Measurements from ENCODE around the gene KCNH8. TPM values are rescaled to one million over a fixed set of nuclear protein-coding genes. Genes with fewer than 3 reads are reported as not detected.

Gene KCNH8
- total RNA-seq, 2 experiments from 2014 or later, result not detected

- Histone ChIP-seq H3K4me3 (ENCODE audit: low read length) (no peak overlapping the region), H3K27me3 (ENCODE audit: control insufficient read depth in 1 of 2, insufficient read depth in 2 of 2, low read length in 2 of 2) (no peaks in the 10 kb centered on the region), H3K27ac (ENCODE audit: low read depth in 1 of 2, low read length in 2 of 2) (no peak overlapping the region), H3K36me3 (ENCODE audit: insufficient read depth, low read length) (no peaks in the 10 kb centered on the region), H3K4me1 (ENCODE audit: insufficient read depth, low read length) (no peaks in the 10 kb centered on the region), H3K9me3 (ENCODE audit: control insufficient read depth in 1 of 2, insufficient read depth in 1 of 2, low read length in 2 of 2) (no peaks in the 10 kb centered on the region)
- DNase-seq (no peak), ATAC-seq (ENCODE audit: poor library complexity) (no peak)
- H3K4me1 Mint-ChIP-seq (ENCODE audit: low read depth), result no peaks in the 10 kb centered on the region
- no peak overlapping the region for H3K27ac Mint-ChIP-seq
- CTCF ChIA-PET, result no interaction called here
- no peak overlapping the region for H3K4me3 Mint-ChIP-seq
- TF ChIP-seq, protein P1, sequence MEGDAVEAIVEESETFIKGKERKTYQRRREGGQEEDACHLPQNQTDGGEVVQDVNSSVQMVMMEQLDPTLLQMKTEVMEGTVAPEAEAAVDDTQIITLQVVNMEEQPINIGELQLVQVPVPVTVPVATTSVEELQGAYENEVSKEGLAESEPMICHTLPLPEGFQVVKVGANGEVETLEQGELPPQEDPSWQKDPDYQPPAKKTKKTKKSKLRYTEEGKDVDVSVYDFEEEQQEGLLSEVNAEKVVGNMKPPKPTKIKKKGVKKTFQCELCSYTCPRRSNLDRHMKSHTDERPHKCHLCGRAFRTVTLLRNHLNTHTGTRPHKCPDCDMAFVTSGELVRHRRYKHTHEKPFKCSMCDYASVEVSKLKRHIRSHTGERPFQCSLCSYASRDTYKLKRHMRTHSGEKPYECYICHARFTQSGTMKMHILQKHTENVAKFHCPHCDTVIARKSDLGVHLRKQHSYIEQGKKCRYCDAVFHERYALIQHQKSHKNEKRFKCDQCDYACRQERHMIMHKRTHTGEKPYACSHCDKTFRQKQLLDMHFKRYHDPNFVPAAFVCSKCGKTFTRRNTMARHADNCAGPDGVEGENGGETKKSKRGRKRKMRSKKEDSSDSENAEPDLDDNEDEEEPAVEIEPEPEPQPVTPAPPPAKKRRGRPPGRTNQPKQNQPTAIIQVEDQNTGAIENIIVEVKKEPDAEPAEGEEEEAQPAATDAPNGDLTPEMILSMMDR (IDR thresholded peaks at IDR 0.05), result no peak
- H3K27me3 Mint-ChIP-seq, result no peaks in the 10 kb centered on the region
- H3K9me3 Mint-ChIP-seq, result no peaks in the 10 kb centered on the region
- H3K36me3 Mint-ChIP-seq (ENCODE audit: low read depth), result no peaks in the 10 kb centered on the region
- intact Hi-C loops (cut with DNase I, micrococcal nuclease), result no loop called here
- POLR2A ChIA-PET, result no interaction called here
Measured at GRCh38 chr3:19215427-19215826, 67.1 kb downstream of the KCNH8 start.

GRCh38 chr3:19216669-19217337 is 68.5 kb downstream of the KCNH8 start:
- Mint-ChIP-seq H3K4me1 (ENCODE audit: low read depth) (no peaks in the 10 kb centered on the region), H3K27ac (no peak overlapping the region), H3K9me3 (no peaks in the 10 kb centered on the region), H3K4me3 (no peak overlapping the region), H3K27me3 (no peaks in the 10 kb centered on the region), H3K36me3 (ENCODE audit: low read depth) (no peaks in the 10 kb centered on the region)
- DNase-seq (no peak), ATAC-seq (ENCODE audit: poor library complexity) (no peak)
- TF ChIP-seq, protein P1 (IDR thresholded peaks at IDR 0.05), result no peak
- no peak overlapping the region for H3K4me3 ChIP-seq (ENCODE audit: low read length)
- H3K4me1 ChIP-seq (ENCODE audit: insufficient read depth, low read length), result no peaks in the 10 kb centered on the region
- no peaks in the 10 kb centered on the region for H3K36me3 ChIP-seq (ENCODE audit: insufficient read depth, low read length)
- CTCF ChIA-PET, result no interaction called here
- no peak overlapping the region for H3K27ac ChIP-seq (ENCODE audit: low read depth in 1 of 2, low read length in 2 of 2)
- no peaks in the 10 kb centered on the region for H3K27me3 ChIP-seq (ENCODE audit: control insufficient read depth in 1 of 2, insufficient read depth in 2 of 2, low read length in 2 of 2)
- POLR2A ChIA-PET, result no interaction called here
- H3K9me3 ChIP-seq (ENCODE audit: control insufficient read depth in 1 of 2, insufficient read depth in 1 of 2, low read length in 2 of 2), result no peaks in the 10 kb centered on the region
- intact Hi-C loops (cut with DNase I, micrococcal nuclease), result no loop called here

GRCh38 chr3:19220311-19220710 is 72.0 kb downstream of the KCNH8 start:
- Mint-ChIP-seq H3K4me3 (no peak overlapping the region), H3K4me1 (ENCODE audit: low read depth) (no peaks in the 10 kb centered on the region), H3K27me3 (no peaks in the 10 kb centered on the region), H3K36me3 (ENCODE audit: low read depth) (no peaks in the 10 kb centered on the region), H3K27ac (no peak overlapping the region), H3K9me3 (no peaks in the 10 kb centered on the region)
- H3K9me3 ChIP-seq (ENCODE audit: control insufficient read depth in 1 of 2, insufficient read depth in 1 of 2, low read length in 2 of 2), result no peaks in the 10 kb centered on the region
- TF ChIP-seq, protein P1 (IDR thresholded peaks at IDR 0.05), result no peak
- H3K36me3 ChIP-seq (ENCODE audit: insufficient read depth, low read length), result no peaks in the 10 kb centered on the region
- ATAC-seq (ENCODE audit: poor library complexity) (no peak), DNase-seq (no peak)
- H3K27ac ChIP-seq (ENCODE audit: low read depth in 1 of 2, low read length in 2 of 2), result no peak overlapping the region
- no peaks in the 10 kb centered on the region for H3K4me1 ChIP-seq (ENCODE audit: insufficient read depth, low read length)
- no peak overlapping the region for H3K4me3 ChIP-seq (ENCODE audit: low read length)
- POLR2A ChIA-PET, result no interaction called here
- CTCF ChIA-PET, result no interaction called here
- intact Hi-C loops (cut with DNase I, micrococcal nuclease), result no loop called here
- H3K27me3 ChIP-seq (ENCODE audit: control insufficient read depth in 1 of 2, insufficient read depth in 2 of 2, low read length in 2 of 2), result no peaks in the 10 kb centered on the region
